ENCODE results near the gene TMEM50A.
"Not testable (repeated sequence)": the region's sequence is repeated elsewhere in the genome, so short reads cannot be mapped to it uniquely, and the experiment has no call there.

- TF ChIP-seq KLF7 (tag by site-specific recombination; IDR thresholded peaks at IDR 0.05; ENCODE audit: borderline replicate concordance); CTCF (tag by site-specific recombination; IDR thresholded peaks at IDR 0.05); ZNF404 (tag by site-specific recombination; IDR thresholded peaks at IDR 0.05); ZNF24 (tag by site-specific recombination; IDR thresholded peaks at IDR 0.05); ZFP37 (tag by site-specific recombination; IDR thresholded peaks at IDR 0.05); ZNF776 (tag by site-specific recombination; IDR thresholded peaks at IDR 0.05; ENCODE audit: borderline replicate concordance); PATZ1 (tag by site-specific recombination; IDR thresholded peaks at IDR 0.05); ZBTB26 (tag by site-specific recombination; optimal IDR thresholded peaks at IDR 0.05): not testable (repeated sequence)
Measured at GRCh38 chr1:25309486-25309885, 28.6 kb upstream of the TMEM50A start.
